Mesendoderm (in vitro differentiated cells): ENCODE data around the gene WNK3.

Source experiments
- DNase-seq: peaks from one replicate; pipeline ENCODE4 v3.0.0; 2013
- H2AK5ac ChIP-seq: 2 replicates; pipeline ENCODE4 v1.6.1; 2013; ENCODE audit warnings: low read length, inconsistent platforms
- H2BK120ac ChIP-seq: 2 replicates; pipeline ENCODE4 v1.6.1; 2013; ENCODE audit warnings: low read depth, mild to moderate bottlenecking, low read length, moderate library complexity, mixed read lengths
- H2BK15ac ChIP-seq: replicated peaks from 2 replicates; pipeline ENCODE4 v1.6.1; 2013; ENCODE audit warnings: low read depth, mild to moderate bottlenecking, moderate library complexity
- H2BK5ac ChIP-seq: 2 replicates; pipeline ENCODE4 v1.6.1; 2013; ENCODE audit warnings: low read length, inconsistent platforms
- H3K18ac ChIP-seq: 2 replicates; pipeline ENCODE4 v1.6.1; 2013; ENCODE audit warnings: mild to moderate bottlenecking, low read length, mixed read lengths
- H3K23ac ChIP-seq: one replicate; pipeline ENCODE4 v1.6.1; 2013; ENCODE audit warnings: low read length
- H3K27ac ChIP-seq: 2 replicates; pipeline ENCODE4 v1.5.1; 2013; ENCODE audit warnings: low read depth, mild to moderate bottlenecking, inconsistent platforms, low read length, moderate library complexity
- H3K27me3 ChIP-seq: 2 replicates; pipeline ENCODE4 v1.6.1; 2013; ENCODE audit warnings: low read length, control low read depth, mild to moderate bottlenecking, inconsistent platforms; ENCODE audit not compliant: insufficient read depth, poor library complexity
- H3K36me3 ChIP-seq: 2 replicates; pipeline ENCODE4 v1.6.1; 2013; ENCODE audit warnings: low read length, inconsistent platforms; ENCODE audit not compliant: control insufficient read depth, insufficient read depth
- H3K4ac ChIP-seq: one replicate; pipeline ENCODE4 v1.6.1; 2013; ENCODE audit warnings: low read depth, mild to moderate bottlenecking, low read length, moderate library complexity
- H3K4me1 ChIP-seq: 2 replicates; pipeline ENCODE4 v1.6.1; 2013; ENCODE audit warnings: low read depth, low read length, inconsistent platforms; ENCODE audit not compliant: control insufficient read depth
- H3K4me2 ChIP-seq: 2 replicates; pipeline ENCODE4 v1.6.1; 2013; ENCODE audit warnings: low read length
- H3K4me3 ChIP-seq: 2 replicates; pipeline ENCODE4 v1.5.1; 2013; ENCODE audit warnings: mild to moderate bottlenecking, low read length
- H3K56ac ChIP-seq: one replicate; pipeline ENCODE4 v1.6.1; 2013; ENCODE audit warnings: low read length
- H3K79me1 ChIP-seq: 2 replicates; pipeline ENCODE4 v1.6.1; 2013; ENCODE audit warnings: low read length, inconsistent platforms
- H3K79me2 ChIP-seq: 2 replicates; pipeline ENCODE4 v1.6.1; 2013; ENCODE audit warnings: mild to moderate bottlenecking, low read length; ENCODE audit not compliant: control insufficient read depth, insufficient read depth
- H3K9ac ChIP-seq: 2 replicates; pipeline ENCODE4 v1.6.1; 2013; ENCODE audit warnings: low read length, inconsistent platforms
- H4K5ac ChIP-seq: one replicate; pipeline ENCODE4 v1.6.1; 2013; ENCODE audit warnings: low read length
- H4K8ac ChIP-seq: one replicate; pipeline ENCODE4 v1.6.1; 2013; ENCODE audit warnings: low read depth, mild to moderate bottlenecking, control low read depth, low read length, moderate library complexity
- WGBS: extraction: QIAGEN DNeasy Blood & Tissue Kit; methylation state at CpG from one replicate; pipeline ENCODE4 v1.1.7; 2013; ENCODE audit warnings: low lambda C conversion rate, missing lambda C conversion rate; ENCODE audit not compliant: insufficient coverage; ENCODE audit errors: extremely low coverage; 5-methylcytosine and 5-hydroxymethylcytosine counted together

WNK3 gene

GRCh38 chrX:54173791-54174190 lies 184.1 kb downstream of the WNK3 start:
- DNase-seq: no peak
- WGBS: no CpG with 5 or more reads among the region's 3 CpGs
- no peak overlapping the region for H3K4me2 ChIP-seq

GRCh38 chrX:54172455-54172854 lies 185.4 kb downstream of the WNK3 start:
- Histone ChIP-seq H3K79me2 (no peaks in the 10 kb centered on the region), H2BK15ac (no peak overlapping the region), H2BK120ac (no peak overlapping the region), H3K27ac (no peak overlapping the region), H3K36me3 (no peaks in the 10 kb centered on the region), H3K4me3 (no peak overlapping the region), H2BK5ac (no peak overlapping the region), H3K79me1 (no peaks in the 10 kb centered on the region), H4K5ac (no peak overlapping the region), H3K23ac (no peak overlapping the region), H3K27me3 (no peaks in the 10 kb centered on the region), H3K9ac (no peak overlapping the region), H3K56ac (no peak overlapping the region), H3K4me2 (no peak overlapping the region), H3K4ac (no peak overlapping the region), H3K18ac (no peak overlapping the region), H3K4me1 (no peaks in the 10 kb centered on the region), H2AK5ac (no peak overlapping the region), H4K8ac (no peak overlapping the region)
- WGBS: no CpG with 5 or more reads among the region's 3 CpGs
- DNase-seq: no peak

More at GRCh38 chrX:54173791-54174190, 184.1 kb downstream of the WNK3 start:
- Histone ChIP-seq H3K27me3 (no peaks in the 10 kb centered on the region), H3K23ac (no peak overlapping the region), H3K36me3 (no peaks in the 10 kb centered on the region), H3K4me1 (no peaks in the 10 kb centered on the region), H3K27ac (no peak overlapping the region), H2AK5ac (no peak overlapping the region), H3K56ac (no peak overlapping the region), H3K79me2 (peaks cover 2% of the 10 kb centered on the region), H2BK5ac (no peak overlapping the region), H4K5ac (no peak overlapping the region), H2BK120ac (no peak overlapping the region), H3K18ac (no peak overlapping the region), H3K9ac (no peak overlapping the region), H2BK15ac (no peak overlapping the region), H4K8ac (no peak overlapping the region), H3K4ac (no peak overlapping the region), H3K4me3 (no peak overlapping the region), H3K79me1 (no peaks in the 10 kb centered on the region)

- Histone ChIP-seq H3K4ac (no peak overlapping the region), H4K8ac (no peak overlapping the region), H3K27me3 (no peaks in the 10 kb centered on the region), H3K79me1 (no peaks in the 10 kb centered on the region), H3K56ac (no peak overlapping the region), H2AK5ac (no peak overlapping the region), H3K4me1 (no peaks in the 10 kb centered on the region), H3K36me3 (no peaks in the 10 kb centered on the region), H3K9ac (no peak overlapping the region), H2BK15ac (no peak overlapping the region), H3K4me2 (no peak overlapping the region), H3K27ac (no peak overlapping the region), H3K23ac (no peak overlapping the region), H4K5ac (no peak overlapping the region), H2BK5ac (no peak overlapping the region), H3K4me3 (no peak overlapping the region), H2BK120ac (no peak overlapping the region), H3K79me2 (no peaks in the 10 kb centered on the region), H3K18ac (no peak overlapping the region)
- DNase-seq: no peak
- no CpG with 5 or more reads among the region's 4 CpGs for WGBS
These were observed 186.2 kb downstream of the WNK3 start for GRCh38 chrX:54171527-54172250.

- H3K18ac ChIP-seq: no peak overlapping the region
- no peak overlapping the region for H3K9ac ChIP-seq
- no peak overlapping the region for H2BK120ac ChIP-seq
- H3K79me1 ChIP-seq: no peaks in the 10 kb centered on the region
- no peak overlapping the region for H2AK5ac ChIP-seq
- no peak overlapping the region for H3K4me3 ChIP-seq
- H2BK5ac ChIP-seq: no peak overlapping the region
- no peak overlapping the region for H3K4me2 ChIP-seq
- H3K27me3 ChIP-seq: no peaks in the 10 kb centered on the region
- H2BK15ac ChIP-seq: no peak overlapping the region
- H3K4ac ChIP-seq: no peak overlapping the region
- H3K23ac ChIP-seq: no peak overlapping the region
- no peaks in the 10 kb centered on the region for H3K79me2 ChIP-seq
- no peak overlapping the region for H3K27ac ChIP-seq
- H4K5ac ChIP-seq: no peak overlapping the region
- no peak overlapping the region for H4K8ac ChIP-seq
- no peaks in the 10 kb centered on the region for H3K36me3 ChIP-seq
- no peak overlapping the region for H3K56ac ChIP-seq
- no peak for DNase-seq
- H3K4me1 ChIP-seq: no peaks in the 10 kb centered on the region
These were observed 186.8 kb downstream of the WNK3 start for GRCh38 chrX:54171091-54171490.

- Histone ChIP-seq H3K9ac (no peak overlapping the region), H3K4me2 (no peak overlapping the region), H2AK5ac (no peak overlapping the region), H2BK5ac (no peak overlapping the region), H3K27me3 (no peaks in the 10 kb centered on the region), H2BK15ac (no peak overlapping the region), H3K4me3 (no peak overlapping the region), H3K4ac (no peak overlapping the region), H3K36me3 (no peaks in the 10 kb centered on the region), H3K79me2 (no peaks in the 10 kb centered on the region), H3K4me1 (no peaks in the 10 kb centered on the region), H3K18ac (no peak overlapping the region), H4K8ac (no peak overlapping the region), H4K5ac (no peak overlapping the region), H3K79me1 (no peaks in the 10 kb centered on the region), H3K23ac (no peak overlapping the region), H2BK120ac (no peak overlapping the region), H3K56ac (no peak overlapping the region), H3K27ac (no peak overlapping the region)
- DNase-seq: no peak
- no CpG with 5 or more reads among the region's 4 CpGs for WGBS
These were observed 190.9 kb downstream of the WNK3 start for GRCh38 chrX:54166915-54167314.

- no peak overlapping the region for H3K23ac ChIP-seq
- no peak overlapping the region for H3K9ac ChIP-seq
These were observed 200.3 kb downstream of the WNK3 start for GRCh38 chrX:54157561-54157960.

More at GRCh38 chrX:54157561-54157960, 200.3 kb downstream of the WNK3 start:
- no peaks in the 10 kb centered on the region for H3K79me1 ChIP-seq
- H2BK5ac ChIP-seq: no peak overlapping the region
- no peaks in the 10 kb centered on the region for H3K79me2 ChIP-seq
- no peaks in the 10 kb centered on the region for H3K27me3 ChIP-seq
- H2BK120ac ChIP-seq: no peak overlapping the region
- no peak overlapping the region for H3K18ac ChIP-seq
- no peak overlapping the region for H4K8ac ChIP-seq
- H2AK5ac ChIP-seq: no peak overlapping the region
- no peak overlapping the region for H3K27ac ChIP-seq
- H3K4me2 ChIP-seq: no peak overlapping the region
- H4K5ac ChIP-seq: no peak overlapping the region
- H3K36me3 ChIP-seq: no peaks in the 10 kb centered on the region
- H3K56ac ChIP-seq: no peak overlapping the region
- no peaks in the 10 kb centered on the region for H3K4me1 ChIP-seq
- DNase-seq: no peak
- H3K4me3 ChIP-seq: no peak overlapping the region
- no peak overlapping the region for H2BK15ac ChIP-seq
- H3K4ac ChIP-seq: no peak overlapping the region
